ENCODE data around the gene SNUPN. TPM values are rescaled to one million over a fixed set of nuclear protein-coding genes. Genes with fewer than 3 reads are reported as not detected.

SNUPN gene
- polyA plus RNA-seq (2012; rRNA removed), result 31.7 and 36.4 TPM in 2 replicates
- 35.0 and 35.8 TPM in 2 replicates for polyA plus RNA-seq (2012; cell fraction: cytosol; rRNA removed)
- 19.0 and 26.1 TPM in 2 replicates for polyA plus RNA-seq (2012; cell fraction: nucleus; rRNA removed)

GRCh38 chr15:75625542-75626347, at the start of gene SNUPN:
SNUPN (minus strand) TSS chr15:75625725; CDS start chr15:75621051, 4,674 bp downstream.
- Histone ChIP-seq H2AFZ (ENCODE audit: low read depth) (peak within 1 kb of the TSS; percentile 94), H3K4me3 (ENCODE audit: low read depth in 2 of 2, low read length in 1 of 2) (peak within 1 kb of the TSS; percentile 73 to 88), H3K79me2 (ENCODE audit: insufficient read depth) (peaks cover 30% of the 10 kb centered on the region), H3K9me2 (no peaks in the 10 kb centered on the region), H3K9ac (peak within 1 kb of the TSS; percentile 97), H3K4me1 (ENCODE audit: control insufficient read depth in 1 of 2, insufficient read depth in 2 of 2, low read depth in 1 of 2, low read length in 1 of 2) (peaks cover 5 to 10% of the 10 kb centered on the region in 2 experiments; a peak in 3 of 4 replicates), H3F3A (replicated peaks; ENCODE audit: insufficient read depth) (peaks cover 38% of the 10 kb centered on the region), H3K27ac (ENCODE audit: low read depth in 2 of 2, low read length in 1 of 2) (peak within 1 kb of the TSS; percentile 92 to 95), H3K9me3 (no peaks in the 10 kb centered on the region), H3K27me3 (ENCODE audit: insufficient read depth) (no peaks in the 10 kb centered on the region), H3K4me2 (peak within 1 kb of the TSS; percentile 97), H4K20me1 (ENCODE audit: insufficient read depth) (no peaks in the 10 kb centered on the region), H3K36me3 (replicated peaks in 1 of 2; ENCODE audit: control insufficient read depth in 1 of 2, insufficient read depth in 2 of 2, low read length in 1 of 2) (no peaks in the 10 kb centered on the region)
- ChIA-PET CTCF (interaction anchor here (0.6 to 2.6 kb wide), 10 partner anchors 8 to 257 kb away, joined by 3 to 9 read pairs (median 4); partner anchors contain the start of genes IMP3 and MAN2C1), POLR2A (interaction anchor here (0.6 to 3.0 kb wide), 11 partner anchors 11 to 258 kb away, joined by 3 to 31 read pairs (median 4); partner anchors contain the start of genes IMP3, MAN2C1, SIN3A and SNX33)
- WGBS (ENCODE audit: low lambda C conversion rate), result 5% methylated on average over 27 of the region's 47 CpGs
- DNase-seq, result peak; percentile 96
- TF ChIP-seq MXI1 (IDR thresholded peaks at IDR 0.05; ENCODE audit: low read depth, low read length), result 0 out of 2 replicates have a peak, but pooled peaks have one; percentile 8
- no peak for TF ChIP-seq RAD21 (IDR thresholded peaks at IDR 0.05; ENCODE audit: low read length)
- TF ChIP-seq TCF12 (IDR thresholded peaks at IDR 0.05), result peak; percentile 41; the same call in 1 of the 2 replicates
- TF ChIP-seq NFIC (IDR thresholded peaks at IDR 0.05; ENCODE audit: borderline replicate concordance), result no peak; the same call in 1 of the 2 replicates
- peak; percentile 89 for TF ChIP-seq ELF1 (IDR thresholded peaks at IDR 0.05)
- no peak for TF ChIP-seq RFX5 (IDR thresholded peaks at IDR 0.05; ENCODE audit: low read length)
- TF ChIP-seq TAF1 (IDR thresholded peaks at IDR 0.05; ENCODE audit: borderline replicate concordance, low read depth, low read length), result no peak; the same call in 1 of the 2 replicates
- TF ChIP-seq RXRA (IDR thresholded peaks at IDR 0.05; ENCODE audit: borderline replicate concordance, low read depth), result no peak
- peak; percentile 73; the same call in 1 of the 2 replicates for TF ChIP-seq SIN3A (IDR thresholded peaks at IDR 0.05; ENCODE audit: borderline replicate concordance, low read depth, low read length)
- no peak for TF ChIP-seq MEF2A (IDR thresholded peaks at IDR 0.05; ENCODE audit: borderline replicate concordance, low read depth)
- peak; percentile 40; the same call in 1 of the 2 replicates for TF ChIP-seq PBX3 (IDR thresholded peaks at IDR 0.05)
- TF ChIP-seq IRF3 (IDR thresholded peaks at IDR 0.05; ENCODE audit: low read depth, low read length), result no peak
- TF ChIP-seq JUND (IDR thresholded peaks at IDR 0.05), result no peak
- TF ChIP-seq GABPA (IDR thresholded peaks at IDR 0.05; ENCODE audit: low read depth), result peak; percentile 79
- TF ChIP-seq MAX (IDR thresholded peaks at IDR 0.05; ENCODE audit: low read depth), result peak; percentile 86
- no peak for TF ChIP-seq FOXJ3 (CRISPR knock-in tag; IDR thresholded peaks at IDR 0.05)
- no peak for TF ChIP-seq SMC3 (IDR thresholded peaks at IDR 0.05; ENCODE audit: low read depth, low read length)
- no peak for TF ChIP-seq CTCF (IDR thresholded peaks at IDR 0.05)
- no peak for TF ChIP-seq ZBTB33 (IDR thresholded peaks at IDR 0.05; ENCODE audit: borderline replicate concordance, low read depth)
- TF ChIP-seq FOSL2 (IDR thresholded peaks at IDR 0.05; ENCODE audit: borderline replicate concordance, low read depth), result no peak
- peak; percentile 85 for TF ChIP-seq POLR2AphosphoS5 (IDR thresholded peaks at IDR 0.05; ENCODE audit: low read depth, low read length)
- TF ChIP-seq REST (IDR thresholded peaks at IDR 0.05; ENCODE audit: low read depth, low read length), result no peak

Measured in SK-N-SH (cell line).